Erythroblast (primary cell): ENCODE results near the gene OR5H1.

Experiments
- GATA1 ChIP-seq: IDR thresholded peaks from 2 replicates; pipeline ENCODE4 v1.6.1; 2011; ENCODE audit warnings: low read depth, mild to moderate bottlenecking, control low read depth, low read length, moderate library complexity
- POLR2A ChIP-seq: IDR thresholded peaks from 2 replicates; pipeline ENCODE4 v1.6.1; 2011; ENCODE audit warnings: mild to moderate bottlenecking, low read length

DNA sequence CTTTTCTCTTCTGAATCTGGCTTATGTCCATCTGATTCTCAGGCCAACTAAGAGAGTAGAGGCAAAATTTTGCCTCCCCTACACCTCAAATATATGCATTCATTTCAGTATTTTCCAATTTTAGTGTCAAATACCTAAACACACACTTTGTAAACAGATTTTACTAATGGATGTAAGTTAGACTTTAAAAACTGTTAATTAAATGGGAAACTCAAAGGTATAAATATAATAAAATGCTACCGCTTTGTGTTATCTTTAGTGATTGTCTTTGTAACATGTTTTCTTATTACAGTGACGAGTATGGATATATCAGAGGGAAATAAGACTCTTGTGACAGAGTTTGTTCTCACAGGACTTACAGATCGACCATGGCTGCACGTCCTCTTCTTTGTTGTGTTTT is 43.6 kb upstream of the OR5H1 start, which contains the start of gene OR5AC2:
- TF ChIP-seq POLR2A (no peak), GATA1 (no peak)
